Eye (tissue), 1 donor: ENCODE measurements around the gene FMO1.
"Not testable (repeated sequence)": the region's sequence is repeated elsewhere in the genome, so short reads cannot be mapped to it uniquely, and the experiment has no call there.

Experiments
- DNase-seq: peaks from one replicate; pipeline ENCODE4 v3.0.0-alpha.2; 2015

Gene FMO1

GRCh38 chr1:171248302-171248701 lies at the start of gene FMO1:
FMO1 (plus strand) TSS chr1:171248494; CDS start chr1:171258088, 9,594 bp downstream.
- no peak for DNase-seq

- no peak for DNase-seq
Measured at GRCh38 chr1:171204296-171204695, 44.0 kb upstream of the FMO1 start.

- no peak for DNase-seq
Measured at GRCh38 chr1:171206204-171206977, 41.9 kb upstream of the FMO1 start.

- DNase-seq, result no peak
Measured at GRCh38 chr1:171206978-171207355, 41.3 kb upstream of the FMO1 start.

GRCh38 chr1:171207377-171207776 lies 40.9 kb upstream of the FMO1 start:
- no peak for DNase-seq

GRCh38 chr1:171210355-171210754 lies 37.9 kb upstream of the FMO1 start:
- DNase-seq, result peak; percentile 40

GRCh38 chr1:171212607-171213351 lies 35.5 kb upstream of the FMO1 start:
- DNase-seq, result no peak

GRCh38 chr1:171213559-171214454 lies 34.5 kb upstream of the FMO1 start:
- DNase-seq, result no peak

- no peak for DNase-seq
Measured at GRCh38 chr1:171217658-171218443, 30.4 kb upstream of the FMO1 start.

GRCh38 chr1:171218661-171219060 lies 29.6 kb upstream of the FMO1 start:
- no peak for DNase-seq

GRCh38 chr1:171219346-171220080 lies 28.8 kb upstream of the FMO1 start:
- peak; percentile 23 for DNase-seq

GRCh38 chr1:171220081-171220420 lies 28.2 kb upstream of the FMO1 start:
- DNase-seq, result peak; percentile 72

GRCh38 chr1:171220581-171221054 lies 27.7 kb upstream of the FMO1 start:
- peak; percentile 90 for DNase-seq

- DNase-seq, result no peak
Measured at GRCh38 chr1:171221665-171222591, 26.4 kb upstream of the FMO1 start.

GRCh38 chr1:171222936-171223335 lies 25.4 kb upstream of the FMO1 start:
- no peak for DNase-seq

GRCh38 chr1:171224257-171224656 lies 24.0 kb upstream of the FMO1 start:
- DNase-seq, result not testable (repeated sequence)

GRCh38 chr1:171226747-171227370 lies 21.4 kb upstream of the FMO1 start:
- DNase-seq, result peak; percentile 79

GRCh38 chr1:171231326-171231725 lies 17.0 kb upstream of the FMO1 start:
- DNase-seq, result no peak

- no peak for DNase-seq
Measured at GRCh38 chr1:171233183-171233582, 15.1 kb upstream of the FMO1 start.

GRCh38 chr1:171236231-171236630 lies 12.1 kb upstream of the FMO1 start:
- DNase-seq, result not testable (repeated sequence)
